Mesothelial cell of epicardium (in vitro differentiated cells): ENCODE results near the gene ATP5F1E. TPM values are rescaled to one million over a fixed set of nuclear protein-coding genes. Genes with fewer than 3 reads are reported as not detected.

Experiments used
- DNase-seq, 2 experiments: peaks; one replicate each; pipeline ENCODE4 v3.0.0; 2021; ENCODE audit warnings: low spot score in 2 of 2; ENCODE audit not compliant: unreplicated experiment in 2 of 2
- H3K27ac Mint-ChIP-seq: 2 replicates; pipeline ENCODE4 v1.8.0; 2021; ENCODE audit warnings: mixed read lengths
- H3K27me3 Mint-ChIP-seq: 2 replicates; pipeline ENCODE4 v1.8.0; 2021; ENCODE audit warnings: low read depth, mixed read lengths
- H3K36me3 Mint-ChIP-seq: 2 replicates; pipeline ENCODE4 v1.8.0; 2021; ENCODE audit warnings: mixed read lengths
- H3K4me1 Mint-ChIP-seq: 2 replicates; pipeline ENCODE4 v1.8.0; 2021; ENCODE audit warnings: mixed read lengths
- H3K4me3 Mint-ChIP-seq: 2 replicates; pipeline ENCODE4 v1.8.0; 2021; ENCODE audit warnings: mild to moderate bottlenecking, moderate library complexity, mixed read lengths
- H3K9me3 Mint-ChIP-seq: 2 replicates; pipeline ENCODE4 v1.8.0; 2021; ENCODE audit warnings: mixed read lengths
- total RNA-seq: library from RNA; stranded (reverse); gene quantifications from 3 replicates; pipeline ENCODE4 v1.2.1, GENCODE V29; 2021
- TF ChIP-seq, protein P1 (sequence below): fragments of 200-600 bp; sonication (generic); IDR thresholded peaks from one replicate; pipeline ENCODE4 v1.5.0; 2021; ENCODE audit warnings: antibody characterized with exemption; ENCODE audit not compliant: unreplicated experiment

Gene ATP5F1E
- total RNA-seq, 1 donor from 2014 or later = 52.7 TPM

DNA sequence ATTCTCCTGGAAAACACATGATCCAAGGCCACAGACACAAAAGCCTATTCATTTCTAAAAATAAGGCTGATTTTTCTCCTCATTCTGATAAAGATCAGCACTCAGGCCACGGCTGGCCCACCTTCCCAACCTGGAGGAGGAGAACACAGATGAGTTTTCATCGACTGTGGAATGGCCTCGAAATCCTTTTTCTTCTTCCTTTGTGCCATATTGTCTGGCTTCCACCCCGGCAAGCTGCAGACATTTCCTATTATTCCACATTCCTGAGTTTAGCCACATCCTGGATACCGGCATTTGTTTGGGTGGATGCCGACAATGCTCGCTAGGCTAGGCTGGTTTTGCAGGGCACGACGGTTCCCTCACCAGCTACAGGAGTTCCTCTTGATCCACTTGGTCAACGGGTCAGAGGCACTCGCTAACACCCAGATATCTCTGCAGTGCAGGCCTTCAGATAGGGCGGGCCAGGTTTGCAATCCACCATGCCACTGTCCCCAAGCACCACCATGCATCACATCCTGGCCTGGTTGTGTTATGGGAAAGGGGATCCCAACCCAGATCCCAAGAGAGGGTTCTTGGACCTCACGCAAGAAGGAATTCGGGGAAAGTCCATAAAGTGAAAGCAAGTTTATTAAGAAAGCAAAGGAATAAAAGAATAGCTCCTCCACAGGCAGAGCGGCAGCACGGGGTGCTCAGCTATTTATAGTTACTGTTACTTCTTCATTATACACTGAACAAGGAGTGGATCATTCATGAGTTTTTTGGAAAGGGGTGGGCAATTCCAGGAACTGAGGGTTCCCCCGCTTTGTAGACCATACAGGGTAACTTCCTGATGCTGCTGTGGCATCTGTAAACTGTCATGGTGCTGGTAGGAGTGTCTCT is 20.9 kb downstream of the ATP5F1E start:
- DNase-seq = peak in 1 of 2 experiments; percentile 38
- H3K27me3 Mint-ChIP-seq = no peaks in the 10 kb centered on the region
- peaks cover 28% of the 10 kb centered on the region for H3K4me1 Mint-ChIP-seq
- no peak overlapping the region for H3K4me3 Mint-ChIP-seq
- no peaks in the 10 kb centered on the region for H3K9me3 Mint-ChIP-seq
- H3K27ac Mint-ChIP-seq = peak overlapping the region; percentile 77
- TF ChIP-seq, protein P1, sequence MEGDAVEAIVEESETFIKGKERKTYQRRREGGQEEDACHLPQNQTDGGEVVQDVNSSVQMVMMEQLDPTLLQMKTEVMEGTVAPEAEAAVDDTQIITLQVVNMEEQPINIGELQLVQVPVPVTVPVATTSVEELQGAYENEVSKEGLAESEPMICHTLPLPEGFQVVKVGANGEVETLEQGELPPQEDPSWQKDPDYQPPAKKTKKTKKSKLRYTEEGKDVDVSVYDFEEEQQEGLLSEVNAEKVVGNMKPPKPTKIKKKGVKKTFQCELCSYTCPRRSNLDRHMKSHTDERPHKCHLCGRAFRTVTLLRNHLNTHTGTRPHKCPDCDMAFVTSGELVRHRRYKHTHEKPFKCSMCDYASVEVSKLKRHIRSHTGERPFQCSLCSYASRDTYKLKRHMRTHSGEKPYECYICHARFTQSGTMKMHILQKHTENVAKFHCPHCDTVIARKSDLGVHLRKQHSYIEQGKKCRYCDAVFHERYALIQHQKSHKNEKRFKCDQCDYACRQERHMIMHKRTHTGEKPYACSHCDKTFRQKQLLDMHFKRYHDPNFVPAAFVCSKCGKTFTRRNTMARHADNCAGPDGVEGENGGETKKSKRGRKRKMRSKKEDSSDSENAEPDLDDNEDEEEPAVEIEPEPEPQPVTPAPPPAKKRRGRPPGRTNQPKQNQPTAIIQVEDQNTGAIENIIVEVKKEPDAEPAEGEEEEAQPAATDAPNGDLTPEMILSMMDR = no peak
- H3K36me3 Mint-ChIP-seq = no peaks in the 10 kb centered on the region

DNA sequence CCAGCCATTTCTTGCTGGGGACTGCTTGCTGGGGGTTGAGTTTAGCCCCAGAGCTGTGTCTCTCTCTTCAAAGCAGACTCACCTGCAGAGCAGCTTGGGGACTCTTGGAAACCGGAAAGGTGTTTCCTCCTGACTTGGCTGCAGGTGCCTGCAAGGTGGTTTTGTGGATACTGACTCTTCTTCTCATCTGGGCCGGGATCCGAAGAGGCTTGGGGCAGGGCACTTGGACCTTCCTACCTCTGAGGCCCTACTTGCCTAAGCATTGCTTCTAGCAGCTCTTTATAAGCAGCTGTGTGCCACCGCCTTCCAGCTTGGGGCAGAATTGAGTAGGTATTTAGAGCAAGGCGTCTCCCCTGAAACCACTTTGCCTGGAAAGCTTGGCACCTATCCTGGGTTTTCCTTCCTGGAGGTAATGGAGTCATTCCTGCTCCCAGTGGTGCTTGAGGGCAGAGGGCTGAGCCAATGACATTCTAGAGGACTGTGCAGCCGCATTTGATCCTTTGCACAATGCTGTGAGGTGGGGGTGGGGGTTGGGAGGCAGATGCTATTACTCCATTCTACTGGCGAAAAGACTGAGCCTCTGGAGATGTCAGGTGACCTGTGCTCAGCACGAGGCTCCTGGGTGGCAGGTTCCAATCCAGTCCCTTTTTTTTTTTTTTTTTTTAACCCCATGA is 21.7 kb downstream of the ATP5F1E start:
- no peak overlapping the region for H3K4me3 Mint-ChIP-seq
- peaks cover 31% of the 10 kb centered on the region for H3K4me1 Mint-ChIP-seq
- TF ChIP-seq, protein P1 = no peak
- H3K36me3 Mint-ChIP-seq = no peaks in the 10 kb centered on the region
- peak in 1 of 2 experiments; percentile 29 for DNase-seq
- H3K27ac Mint-ChIP-seq = peak overlapping the region; percentile 77
- no peaks in the 10 kb centered on the region for H3K9me3 Mint-ChIP-seq
- H3K27me3 Mint-ChIP-seq = no peaks in the 10 kb centered on the region

DNA sequence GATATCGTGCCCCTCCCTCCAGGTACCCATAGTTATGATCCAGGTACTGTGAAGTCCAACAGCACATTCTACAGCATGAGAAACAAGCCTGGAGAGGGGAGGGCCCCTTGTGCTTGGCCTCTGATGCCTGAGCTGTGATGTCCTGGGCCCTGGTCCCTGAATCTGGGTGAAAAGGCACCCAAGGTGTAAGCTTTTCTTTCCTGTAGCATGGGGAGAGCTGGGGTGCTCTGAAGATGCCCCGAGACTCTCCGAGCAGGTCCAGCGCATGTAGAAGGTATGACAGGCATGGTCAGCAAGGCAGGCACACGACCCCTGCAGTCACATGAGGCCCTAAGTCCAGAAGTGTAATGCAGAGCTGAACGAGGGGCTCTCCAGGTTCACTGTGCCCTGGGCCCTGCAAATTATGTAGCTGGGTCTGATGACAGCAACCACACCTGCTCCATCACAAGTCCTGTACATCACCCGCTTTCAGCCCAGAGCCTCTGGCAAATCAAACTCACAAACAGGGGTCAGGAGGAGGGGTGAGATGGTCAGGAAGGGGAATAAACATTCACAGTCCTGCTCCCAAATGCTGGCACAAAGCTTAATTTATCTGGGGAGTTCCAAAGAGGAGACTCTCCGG is 23.3 kb downstream of the ATP5F1E start:
- Mint-ChIP-seq H3K27ac (no peak overlapping the region), H3K27me3 (no peaks in the 10 kb centered on the region), H3K4me3 (no peak overlapping the region), H3K36me3 (no peaks in the 10 kb centered on the region), H3K9me3 (no peaks in the 10 kb centered on the region), H3K4me1 (peaks cover 40% of the 10 kb centered on the region)
- TF ChIP-seq, protein P1 = no peak
- DNase-seq = no peak

DNA sequence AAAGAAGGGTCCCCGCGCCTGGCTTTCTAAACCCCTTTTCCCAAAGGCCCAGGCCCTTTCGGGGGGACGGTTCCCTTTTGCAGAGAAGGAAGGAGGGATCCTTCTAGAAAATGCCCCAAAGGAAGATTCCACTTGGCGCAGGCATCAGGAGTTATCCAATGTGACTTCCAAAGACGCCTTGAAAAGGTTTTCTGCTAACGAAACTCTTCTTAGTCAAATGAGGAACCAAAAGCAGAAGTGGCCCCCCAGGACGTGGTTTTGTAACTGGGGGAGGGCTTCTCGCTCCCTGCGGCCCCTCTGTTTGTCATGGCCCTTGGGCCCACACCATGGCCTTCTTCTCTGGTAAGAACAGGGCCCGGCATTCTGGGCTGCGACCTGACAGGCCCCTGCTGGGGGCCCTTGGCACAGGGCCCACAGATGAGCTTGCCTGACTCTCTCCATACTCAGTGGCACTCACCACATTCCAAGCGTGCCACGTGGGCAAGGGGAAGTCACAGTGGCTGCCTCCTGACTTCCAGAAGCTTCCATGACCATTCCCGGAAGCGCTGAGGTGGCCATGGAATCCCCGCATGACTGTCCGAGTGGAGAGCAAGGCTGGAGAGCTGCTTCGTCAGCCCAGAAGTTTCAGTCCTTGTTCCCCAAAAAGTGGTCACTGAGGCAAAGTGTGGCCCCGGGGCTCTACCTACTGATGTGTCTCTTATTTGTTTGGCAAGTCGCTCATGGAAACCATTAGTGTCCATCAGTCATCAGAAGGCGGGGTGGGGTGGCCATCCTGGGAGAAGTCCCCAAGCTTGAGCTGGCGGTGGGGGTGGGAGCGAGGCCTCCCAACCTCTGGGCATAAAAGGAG is 24.2 kb downstream of the ATP5F1E start:
- Mint-ChIP-seq H3K36me3 (peaks cover under 1% of the 10 kb centered on the region), H3K27me3 (no peaks in the 10 kb centered on the region), H3K27ac (peak overlapping the region; percentile 75), H3K4me1 (peaks cover 42% of the 10 kb centered on the region), H3K9me3 (no peaks in the 10 kb centered on the region), H3K4me3 (peak overlapping the region; percentile 72)
- TF ChIP-seq, protein P1 = no peak
- DNase-seq = no peak
